Stimulated activated naive CD8-positive, alpha-beta T cell treated with anti-CD3 and anti-CD28 coated beads, Interleukin-15, Interleukin-2, amounts not matched to agents 100 U/mL and 50 U/mL, for 24 hours (primary cell): ENCODE results near the gene SGO1.
"Not testable (repeated sequence)": the region's sequence is repeated elsewhere in the genome, so short reads cannot be mapped to it uniquely, and the experiment has no call there.

ENCODE experiments used
- ATAC-seq: fragments of 150-1000 bp; cut with Tn5 transposase; one replicate; pipeline ENCODE4 v1.10.0; 2021
- DNase-seq: peaks from one replicate; pipeline ENCODE4 v3.0.0; 2021

Gene SGO1

DNA sequence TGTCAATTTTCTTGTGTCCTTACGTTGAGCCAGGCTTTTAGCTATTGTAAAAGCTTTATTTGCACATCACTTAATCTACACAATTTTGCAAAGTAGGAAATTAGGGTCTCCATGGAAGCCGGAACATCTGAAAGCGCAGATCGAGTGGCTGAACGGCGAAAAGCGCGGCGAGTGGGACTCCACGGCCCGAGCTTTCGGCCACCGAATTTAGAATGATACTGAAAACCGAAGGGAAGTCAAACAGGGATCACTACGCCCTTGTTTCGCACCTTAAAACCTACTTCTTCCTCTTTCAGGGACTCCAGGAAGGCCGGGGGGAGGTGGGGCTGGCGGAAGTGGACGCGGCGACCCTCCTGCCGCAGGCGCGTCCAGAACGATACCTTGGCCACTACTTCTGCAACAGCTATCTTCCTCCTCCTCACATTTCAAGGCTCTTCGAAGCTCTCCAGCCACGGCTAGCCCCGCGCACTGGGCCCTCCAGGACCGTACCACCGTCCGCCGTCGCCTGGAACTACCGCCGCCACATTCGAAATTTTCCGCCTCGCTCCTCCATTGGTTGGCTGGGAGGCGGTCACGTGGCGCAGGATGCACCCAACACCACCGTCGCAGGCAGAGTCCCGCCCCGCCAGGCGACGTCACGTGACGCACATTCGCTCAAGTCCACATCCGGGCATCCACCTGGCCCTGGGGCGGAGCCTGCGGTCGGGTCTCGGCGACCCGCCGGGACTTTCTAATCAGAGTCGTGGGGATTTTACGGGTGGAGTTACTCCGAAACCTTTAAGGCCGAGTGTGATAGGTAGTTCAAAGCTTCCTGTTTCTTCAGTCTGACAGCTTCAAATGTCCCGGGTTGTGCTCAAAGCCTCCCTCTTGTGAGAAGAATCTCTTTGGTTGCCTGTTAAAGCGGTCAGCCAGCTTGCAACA, at the start of gene SGO1:
Gene SGO1 (minus strand): TSS at position 528 of the 921 bp plus-strand sequence. CDS start 2,179 bp downstream, outside the sequence.
- ATAC-seq: peak; percentile 99

DNA sequence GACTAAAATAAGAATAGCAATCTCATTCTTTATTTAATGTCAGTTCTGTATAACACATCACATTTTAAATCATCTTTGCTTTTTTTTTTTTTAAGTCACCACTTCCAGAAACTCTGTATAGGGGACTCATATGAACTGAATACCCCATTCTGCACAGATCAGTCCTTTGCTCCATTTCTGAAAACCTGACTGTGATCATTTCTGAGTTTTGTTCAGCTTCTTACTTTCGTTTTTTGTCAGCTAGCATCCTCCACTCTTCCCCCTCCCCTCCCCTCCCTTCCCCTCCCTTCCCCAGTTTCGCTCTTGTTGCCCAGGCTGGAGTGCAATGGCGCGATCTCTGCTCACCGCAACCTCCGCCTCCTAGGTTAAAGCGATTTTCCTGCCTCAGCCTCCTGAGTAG, 49.8 kb upstream of the SGO1 start:
- no peak for ATAC-seq
- DNase-seq: no peak

More for the DNA sequence above, at the start of gene SGO1:
- peak; percentile 100 for DNase-seq

- DNase-seq (no peak), ATAC-seq (no peak)
Observed at GRCh38 chr3:20232906-20233780, 47.1 kb upstream of the SGO1 start.

- ATAC-seq (no peak), DNase-seq (no peak)
Observed at GRCh38 chr3:20230954-20231353, 44.9 kb upstream of the SGO1 start.

DNA sequence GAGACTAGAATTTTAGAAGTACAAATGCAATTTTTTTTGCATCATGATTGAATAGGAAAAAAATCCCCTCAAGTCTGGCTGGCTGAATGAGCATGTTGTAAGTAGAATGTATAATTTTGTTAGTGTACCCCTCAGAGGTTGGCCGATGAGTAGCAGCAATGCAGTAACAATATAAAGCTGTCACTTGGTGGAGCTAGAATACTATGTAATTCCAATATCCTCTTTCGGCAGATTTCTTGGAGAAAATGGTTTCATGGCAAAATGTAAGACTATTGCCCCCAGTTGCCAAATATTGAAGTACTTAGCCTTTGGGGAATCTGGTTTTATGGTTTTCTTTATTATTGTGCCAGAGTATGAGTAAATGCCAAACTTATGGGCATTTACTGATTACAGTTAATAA, 39.8 kb upstream of the SGO1 start:
- no peak for DNase-seq
- ATAC-seq: no peak

- ATAC-seq (no peak), DNase-seq (no peak)
Observed at GRCh38 chr3:20222274-20222673, 36.3 kb upstream of the SGO1 start.

DNA sequence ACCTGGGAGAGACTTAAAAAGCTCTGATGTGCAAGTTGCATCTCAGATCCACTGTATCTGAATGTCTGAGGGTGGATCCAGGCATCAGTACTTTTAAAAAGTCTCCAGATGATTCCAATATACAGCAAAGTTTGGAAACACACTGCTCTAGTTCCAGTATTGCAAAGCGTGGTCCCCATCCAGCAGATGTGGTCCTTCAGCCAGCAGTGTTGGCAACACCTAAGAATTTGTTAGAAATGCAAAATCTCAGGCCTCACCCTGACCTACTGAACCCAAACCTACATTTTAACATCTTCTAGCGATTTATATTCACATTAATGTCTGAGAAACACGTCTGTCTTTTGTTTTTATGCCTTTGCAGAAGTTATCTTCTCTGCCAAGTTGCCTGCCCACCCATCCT, 32.2 kb upstream of the SGO1 start:
- no peak for ATAC-seq

GRCh38 chr3:20215636-20216035, 29.6 kb upstream of the SGO1 start:
- DNase-seq: no peak
- no peak for ATAC-seq

More for the DNA sequence above, 32.2 kb upstream of the SGO1 start:
- DNase-seq: no peak

DNA sequence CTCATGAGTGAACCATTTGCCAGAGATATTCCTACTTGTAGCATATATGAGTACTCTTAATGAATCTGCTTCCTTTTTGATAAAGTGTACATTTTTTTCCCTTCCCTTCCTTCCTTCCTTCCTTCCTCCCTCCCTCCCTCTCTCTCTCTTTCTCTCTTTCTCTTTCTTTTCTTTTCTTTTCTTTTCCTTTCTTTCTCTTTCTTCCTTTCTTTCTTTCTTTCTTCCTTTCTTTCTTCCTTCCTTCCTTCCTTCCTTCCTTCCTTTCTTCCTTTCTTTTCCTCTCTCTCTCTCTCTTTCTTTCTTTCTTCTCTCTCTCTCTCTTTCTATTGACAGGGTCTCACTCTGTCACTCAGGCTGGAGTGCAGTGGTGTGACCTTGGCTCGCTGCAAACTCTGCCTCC, 27.5 kb upstream of the SGO1 start:
- not testable (repeated sequence) for DNase-seq, ATAC-seq

- not testable (repeated sequence) for ATAC-seq, DNase-seq
Observed at GRCh38 chr3:20207945-20208344, 21.9 kb upstream of the SGO1 start.

- ATAC-seq, DNase-seq: not testable (repeated sequence)
Observed at GRCh38 chr3:20205898-20206297, 19.9 kb upstream of the SGO1 start.

GRCh38 chr3:20201143-20201542, 15.1 kb upstream of the SGO1 start:
- DNase-seq (no peak), ATAC-seq (no peak)

DNA sequence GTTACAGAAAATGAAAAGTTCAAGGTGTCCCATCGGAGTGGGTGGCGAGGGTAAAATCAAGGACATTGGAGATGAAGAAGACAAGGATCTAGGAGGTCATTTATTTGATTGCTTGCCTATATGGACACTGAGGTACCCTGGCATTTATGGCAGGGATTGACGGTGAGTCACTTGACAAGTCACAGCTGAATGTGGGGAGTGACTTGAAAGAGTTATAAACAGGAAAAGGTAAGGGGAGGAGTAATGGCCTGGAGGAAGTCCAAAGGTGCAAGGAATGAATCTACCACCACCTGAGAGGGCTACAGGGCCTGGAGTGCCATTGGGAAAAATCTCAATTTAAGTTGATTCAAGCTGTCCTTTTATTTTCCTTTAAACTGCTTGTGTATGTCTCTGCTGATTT, 11.8 kb upstream of the SGO1 start:
- DNase-seq: no peak
- ATAC-seq: no peak

DNA sequence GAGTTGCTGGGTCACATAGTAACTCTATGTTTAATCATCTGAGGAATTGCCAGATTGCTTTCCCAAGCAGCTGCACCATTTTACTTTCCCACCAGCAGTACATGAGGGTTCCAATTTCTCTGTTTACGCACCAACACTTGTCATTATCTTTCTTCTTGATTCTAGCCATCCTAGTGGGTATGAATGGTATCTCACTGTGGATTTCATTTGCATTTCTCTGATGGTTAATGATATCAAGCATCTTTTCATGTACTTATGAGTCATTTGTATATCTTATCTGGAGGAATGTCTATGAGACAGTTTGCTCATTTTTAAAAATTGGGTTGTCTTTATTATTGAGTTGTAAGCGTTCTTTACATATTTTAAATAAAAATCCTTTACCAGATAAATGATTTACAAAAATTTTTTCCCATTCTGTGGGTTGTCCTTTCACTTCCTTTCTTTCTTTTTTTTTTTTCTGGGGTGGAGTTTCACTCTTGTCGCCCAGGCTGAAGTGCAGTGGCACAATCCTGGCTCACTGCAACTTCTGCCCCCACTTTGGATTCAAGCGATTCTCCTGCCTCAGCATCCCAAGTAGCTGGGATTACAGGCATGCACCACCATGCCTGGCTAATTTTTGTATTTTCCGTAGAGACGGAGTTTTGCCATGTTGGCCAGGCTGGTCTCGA, 8.9 kb upstream of the SGO1 start:
- ATAC-seq (no peak), DNase-seq (no peak)

- no peak for DNase-seq
Observed at GRCh38 chr3:20190991-20191390, 5.0 kb upstream of the SGO1 start.

DNA sequence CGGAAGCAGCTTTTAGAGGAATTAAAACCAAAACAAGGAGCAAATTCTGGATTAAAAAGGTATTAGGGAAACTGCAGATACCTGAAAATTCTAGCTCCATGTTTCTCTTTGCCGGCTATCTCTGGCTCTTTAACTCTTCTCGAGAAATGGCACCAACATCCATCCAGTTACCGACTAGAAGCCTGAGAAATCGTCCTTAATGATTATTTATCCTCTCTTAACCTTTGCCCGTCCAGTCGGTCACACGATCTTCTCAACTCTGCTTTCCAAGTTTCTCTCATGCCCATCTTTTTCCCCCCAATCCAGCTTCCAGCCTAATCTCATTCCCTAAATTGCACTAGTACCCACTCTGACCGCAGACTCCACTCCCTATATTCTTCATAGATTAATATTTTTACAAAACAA, 596 bp upstream of the SGO1 start:
- DNase-seq (no peak), ATAC-seq (no peak)

More at GRCh38 chr3:20190991-20191390, 5.0 kb upstream of the SGO1 start:
- ATAC-seq: no peak

GRCh38 chr3:20185331-20185678, 701 bp downstream of the SGO1 start:
- DNase-seq (peak; percentile 13), ATAC-seq (no peak)

DNA sequence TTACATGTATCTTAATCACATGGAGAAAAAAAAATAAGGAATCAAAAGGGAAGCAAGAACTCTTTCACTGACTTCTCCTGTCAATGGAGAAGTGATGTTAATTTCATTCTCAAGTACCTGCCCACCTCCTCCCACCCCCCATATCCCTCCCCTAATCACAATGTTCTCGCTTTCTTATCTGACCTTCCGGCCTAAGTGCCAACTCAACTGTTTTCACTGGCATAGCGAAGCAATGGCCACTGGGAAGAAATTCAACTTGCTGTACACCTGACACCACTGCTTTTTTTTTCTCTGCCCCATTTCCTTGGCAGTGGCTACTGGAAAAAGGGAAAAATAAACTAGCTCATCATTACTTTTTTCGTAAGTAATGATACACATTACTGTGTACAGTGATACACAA, 3.8 kb downstream of the SGO1 start:
- ATAC-seq: no peak

GRCh38 chr3:20181276-20181675, 4.7 kb downstream of the SGO1 start:
- DNase-seq: no peak
- no peak for ATAC-seq

More for the DNA sequence above, 3.8 kb downstream of the SGO1 start:
- DNase-seq: no peak

DNA sequence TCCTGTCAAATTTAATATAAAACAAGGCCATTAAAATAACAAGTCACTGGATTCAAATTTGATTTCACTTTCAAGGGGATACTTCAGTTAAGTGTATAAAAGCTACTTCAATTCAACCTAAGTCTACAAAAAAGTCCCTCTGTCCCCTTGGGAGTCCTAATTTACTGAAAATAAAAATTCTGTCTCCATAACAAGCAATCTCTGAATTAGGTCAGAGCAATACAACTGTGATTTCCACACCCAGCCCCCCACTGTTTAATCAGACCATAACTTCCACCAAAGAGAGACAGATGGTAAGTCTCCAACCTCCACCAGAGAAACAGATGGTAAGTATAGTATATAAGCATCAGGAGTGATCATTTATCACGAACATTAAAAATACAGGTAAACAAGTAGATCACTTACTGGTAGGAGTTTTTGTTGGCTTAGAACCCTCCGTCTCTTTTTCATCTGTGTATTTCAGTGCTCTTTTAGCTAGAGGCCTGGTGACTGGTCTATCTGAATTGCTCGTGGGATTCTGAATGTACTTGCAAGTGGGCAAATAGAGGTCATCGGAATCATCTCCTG, 12.1 kb downstream of the SGO1 start:
- DNase-seq (no peak), ATAC-seq (no peak)

GRCh38 chr3:20161714-20162113, 24.3 kb downstream of the SGO1 start:
- ATAC-seq (no peak), DNase-seq (no peak)

DNA sequence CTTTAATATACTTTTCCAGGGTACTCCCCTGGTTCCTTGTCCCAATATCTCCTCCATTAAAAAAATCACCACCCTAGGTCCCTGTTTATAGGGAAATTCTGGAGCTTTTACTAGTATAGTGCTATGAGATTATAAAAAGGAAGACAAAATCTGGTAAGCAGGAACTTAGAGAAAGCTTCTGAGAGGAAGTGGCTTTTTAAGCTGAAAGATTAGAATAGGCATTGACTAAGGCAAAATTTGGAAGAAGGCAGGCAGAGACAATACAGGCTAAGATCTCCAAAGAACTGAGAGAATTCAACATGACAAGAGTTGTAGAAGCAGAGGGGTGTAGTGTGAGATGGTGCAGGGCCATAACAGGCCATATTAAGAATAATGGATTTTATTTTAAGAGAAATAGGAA, 25.8 kb downstream of the SGO1 start:
- DNase-seq (no peak), ATAC-seq (no peak)
